Measurements from ENCODE around the gene OCEL1. TPM values are rescaled to one million over a fixed set of nuclear protein-coding genes. Genes with fewer than 3 reads are reported as not detected.

OCEL1 gene
- total RNA-seq, 1 experiment from 2014 or later: 25.7 TPM

GRCh38 chr19:17195106-17195505, 30.9 kb upstream of the OCEL1 start:
- Histone ChIP-seq H4K8ac (replicated peaks; ENCODE audit: insufficient read length, low read depth, low read length) (no peak overlapping the region), H3K79me1 (ENCODE audit: insufficient read depth, low read depth, low read length, poor library complexity, severe bottlenecking) (no peaks in the 10 kb centered on the region), H2BK15ac (ENCODE audit: low read depth, low read length) (no peak overlapping the region), H4K5ac (ENCODE audit: insufficient read length, low read depth, low read length) (no peak overlapping the region), H3K56ac (ENCODE audit: insufficient read length, low read depth, low read length) (no peak overlapping the region), H3K9ac (ENCODE audit: extremely low read depth, insufficient read length, low read length) (no peak overlapping the region), H3K23me2 (ENCODE audit: insufficient read length, low read depth, low read length, poor library complexity, severe bottlenecking) (no peaks in the 10 kb centered on the region), H4K20me1 (ENCODE audit: control insufficient read depth, insufficient read depth, insufficient read length) (peaks cover 4% of the 10 kb centered on the region), H2BK120ac (ENCODE audit: low read depth, low read length, poor library complexity, severe bottlenecking) (no peak overlapping the region), H3K4me2 (ENCODE audit: insufficient read depth, insufficient read length, low read length) (no peak overlapping the region), H2BK20ac (ENCODE audit: low read depth, low read length, poor library complexity, severe bottlenecking) (no peak overlapping the region), H3K14ac (ENCODE audit: insufficient read depth, low read length) (no peak overlapping the region), H2BK5ac (ENCODE audit: insufficient read length, low read length) (no peak overlapping the region), H3K23ac (ENCODE audit: insufficient read length, low read depth, low read length) (no peak overlapping the region), H3T11ph (ENCODE audit: low read length) (no peak overlapping the region), H2BK12ac (ENCODE audit: insufficient read length, low read depth, low read length) (no peak overlapping the region), H2AK5ac (ENCODE audit: insufficient read length, low read length) (no peak overlapping the region), H3K9me3 (ENCODE audit: control insufficient read depth, low read depth, low read length) (no peaks in the 10 kb centered on the region), H3K79me2 (ENCODE audit: insufficient read depth, low read length) (no peaks in the 10 kb centered on the region), H3K27ac (ENCODE audit: insufficient read length, low read depth, low read length) (no peak overlapping the region), H3K18ac (ENCODE audit: insufficient read length, low read depth, low read length) (no peak overlapping the region), H3K4ac (ENCODE audit: low read depth, low read length) (no peak overlapping the region), H4K91ac (ENCODE audit: insufficient read length, low read depth, low read length) (no peak overlapping the region), H3K4me1 (ENCODE audit: insufficient read depth, low read length) (no peaks in the 10 kb centered on the region), H2AFZ (ENCODE audit: low read length) (no peak overlapping the region), H3K27me3 (ENCODE audit: insufficient read depth, low read length) (no peaks in the 10 kb centered on the region)
- H3K4me3 Mint-ChIP-seq: no peak overlapping the region
- no peaks in the 10 kb centered on the region for H3K9me3 Mint-ChIP-seq
- H3K36me3 Mint-ChIP-seq (ENCODE audit: insufficient read depth in 1 of 3, low read depth in 3 of 3): peaks cover 46 to 50% (median 49%) of the 10 kb centered on the region in 3 experiments
- no peak for TF ChIP-seq CTCF (conservative IDR thresholded peaks at IDR 0.05)
- H3K4me1 Mint-ChIP-seq: no peaks in the 10 kb centered on the region
- H3K27ac Mint-ChIP-seq: no peak overlapping the region
- no CpG with 5 or more reads among the region's 23 CpGs for WGBS (ENCODE audit: extremely low coverage, insufficient read length, low lambda C conversion rate)
- DNase-seq: no peak
- no peaks in the 10 kb centered on the region for H3K27me3 Mint-ChIP-seq (ENCODE audit: low read depth)

All from H9 (cell line).